GM12878 (cell line): ENCODE data around the gene DISC1. TPM values are rescaled to one million over a fixed set of nuclear protein-coding genes. Genes with fewer than 3 reads are reported as not detected.

Experiments used
- ATAC-seq: fragments of 200-7000 bp; cut with Tn5 transposase; 3 replicates; pipeline ENCODE4 v1.9.1; 2020; ENCODE audit warnings: mild to moderate bottlenecking, moderate library complexity
- BruUV-seq: library from RNA; stranded (reverse); fragments of 400-500 nt; replicated peaks from 2 replicates; lab custom pipeline; 2021; lab: Mats Ljungman, UMichigan
- CTCF ChIA-PET: fragments of 300-600 bp; sonication (Branson Sonifier 250); formaldehyde crosslinking; extraction: SDS; loops from one replicate; lab custom pipeline; 2021; ENCODE audit warnings: inconsistent platforms; lab: Yijun Ruan, JAX
- POLR2A ChIA-PET: fragments of 350-600 bp; formaldehyde crosslinking; extraction: SDS; loops from one replicate; lab custom pipeline; 2021; ENCODE audit warnings: inconsistent platforms; lab: Charles Lee
- RAD21 ChIA-PET: fragments of 300-600 bp; sonication (Branson Sonifier 250); formaldehyde crosslinking; loops from one replicate; lab custom pipeline; 2023; ENCODE audit warnings: antibody characterized with exemption; ENCODE audit not compliant: unreplicated experiment; lab: Charles Lee
- SMC1A ChIA-PET: fragments of 300-600 bp; sonication (Branson Sonifier 250); formaldehyde crosslinking; loops from one replicate; lab custom pipeline; 2023; ENCODE audit not compliant: unreplicated experiment, uncharacterized antibody; lab: Charles Lee
- DNase-seq: peaks from one replicate; pipeline ENCODE4 v3.0.0-alpha.2; 2011; ENCODE audit warnings: low read depth, low spot score
- FAIRE-seq: peaks from 3 replicates; lab custom pipeline; 2011; peaks lifted over from hg19 to GRCh38; lab: Jason Lieb, UNC
- H2AFZ ChIP-seq: 2 replicates; pipeline ENCODE4 v1.6.0; 2011; ENCODE audit warnings: low read depth, low read length, control low read depth; ENCODE audit not compliant: control insufficient read depth
- H3K27ac ChIP-seq: 2 replicates; pipeline ENCODE4 v1.5.1; 2011; ENCODE audit warnings: control low read depth; ENCODE audit not compliant: control insufficient read depth, insufficient read depth
- H3K27me3 ChIP-seq, 2 experiments: replicated peaks in 1 of 2; 2 replicates each; pipeline versions ENCODE4 v1.6.0 to v1.6.1; 2011; ENCODE audit warnings: low read length in 1 of 2; ENCODE audit not compliant: control insufficient read depth in 2 of 2, insufficient read depth in 2 of 2
- H3K36me3 ChIP-seq, 2 experiments: 2 replicates each; pipeline ENCODE4 v1.5.1; 2011; ENCODE audit warnings: low read length in 1 of 2; ENCODE audit not compliant: control insufficient read depth in 2 of 2, insufficient read depth in 2 of 2
- H3K4me1 ChIP-seq: 2 replicates; pipeline ENCODE4 v1.6.1; 2011; ENCODE audit warnings: mild to moderate bottlenecking, low read length, moderate library complexity, mixed read lengths; ENCODE audit not compliant: control insufficient read depth, insufficient read depth
- H3K4me2 ChIP-seq: 2 replicates; pipeline ENCODE4 v1.6.0; 2011; ENCODE audit warnings: control low read depth; ENCODE audit not compliant: control insufficient read depth, insufficient read depth
- H3K4me3 ChIP-seq: fragments of 200-600 bp; sonication (generic); 2 replicates; pipeline ENCODE4 v1.5.1; 2016
- H3K79me2 ChIP-seq: 2 replicates; pipeline ENCODE4 v1.6.0; 2011; ENCODE audit warnings: low read length; ENCODE audit not compliant: control insufficient read depth, insufficient read depth
- H3K9ac ChIP-seq: 2 replicates; pipeline ENCODE4 v1.8.0; 2011; ENCODE audit warnings: low read length, control low read depth, mixed read lengths; ENCODE audit not compliant: control insufficient read depth, insufficient read depth
- H3K9me3 ChIP-seq: replicated peaks from 3 replicates; pipeline ENCODE4 v1.5.1; 2011; ENCODE audit warnings: mild to moderate bottlenecking, low read length; ENCODE audit not compliant: control insufficient read depth, insufficient read depth
- H4K20me1 ChIP-seq: 2 replicates; pipeline ENCODE4 v1.6.0; 2011; ENCODE audit not compliant: control insufficient read depth, insufficient read depth
- ELK1 ChIP-seq: IDR thresholded peaks from 2 replicates; pipeline ENCODE4 v1.6.1; 2012; ENCODE audit warnings: low read depth, low read length, improper control_type of control experiment
- FOS ChIP-seq: IDR thresholded peaks from 3 replicates; pipeline ENCODE4 v1.6.1; 2011; ENCODE audit warnings: borderline replicate concordance; ENCODE audit not compliant: insufficient read length; ENCODE audit errors: extremely low read depth
- HSF1 ChIP-seq: fragments of 150-350 bp; IDR thresholded peaks from 2 replicates; pipeline ENCODE4 v1.6.1; 2014; ENCODE audit warnings: mild to moderate bottlenecking, low read depth, low read length
- IRF4 ChIP-seq: IDR thresholded peaks from 2 replicates; pipeline ENCODE4 v1.6.1; 2011; ENCODE audit warnings: low read depth, low read length
- JUNB ChIP-seq: IDR thresholded peaks from 2 replicates; pipeline ENCODE4 v1.6.1; 2016; ENCODE audit warnings: antibody characterized with exemption, mild to moderate bottlenecking
- NFYB ChIP-seq: IDR thresholded peaks from 2 replicates; pipeline ENCODE4 v1.6.1; 2011; ENCODE audit warnings: low read depth, mild to moderate bottlenecking, low read length, improper control_type of control experiment, moderate library complexity; ENCODE audit not compliant: insufficient read depth
- POLR2A ChIP-seq: IDR thresholded peaks from 2 replicates; pipeline ENCODE4 v1.6.1; 2011; ENCODE audit warnings: low read depth, mild to moderate bottlenecking, low read length
- POLR2AphosphoS5 ChIP-seq: IDR thresholded peaks from 2 replicates; pipeline ENCODE4 v1.6.1; 2011; ENCODE audit warnings: mild to moderate bottlenecking, low read length, inconsistent platforms
- RB1 ChIP-seq: fragments of 450-650 bp; formaldehyde crosslinking; IDR thresholded peaks from 2 replicates; pipeline ENCODE4 v1.6.1; 2017; ENCODE audit warnings: mild to moderate bottlenecking, borderline replicate concordance
- SMARCA5 ChIP-seq: fragments of 450-650 bp; IDR thresholded peaks from 2 replicates; pipeline ENCODE4 v1.6.1; 2017; ENCODE audit warnings: mild to moderate bottlenecking
- SRF ChIP-seq, 2 experiments: IDR thresholded peaks; 2 replicates each; pipeline ENCODE4 v1.6.1; 2011; ENCODE audit warnings: low read depth in 2 of 2, low read length in 2 of 2, mild to moderate bottlenecking in 1 of 2, moderate library complexity in 1 of 2
- SUPT20H ChIP-seq: IDR thresholded peaks from 2 replicates; pipeline ENCODE4 v1.6.1; 2011; ENCODE audit warnings: low read depth, mild to moderate bottlenecking, low read length, moderate library complexity, borderline replicate concordance; ENCODE audit not compliant: control insufficient read depth
- ZNF592 ChIP-seq: fragments of 450-650 bp; IDR thresholded peaks from 2 replicates; pipeline ENCODE4 v1.6.1; 2017; ENCODE audit warnings: mild to moderate bottlenecking, moderate library complexity
- WGBS: methylation state at CpG from one replicate; pipeline ENCODE4 v1.1.6; 2016; ENCODE audit warnings: low lambda C conversion rate; ENCODE audit not compliant: insufficient replicate concordance, insufficient coverage; ENCODE audit errors: missing lambda C conversion rate; 5-methylcytosine and 5-hydroxymethylcytosine counted together
- in situ Hi-C: fragments of 300-500 bp; cut with MboI; formaldehyde crosslinking; loops from 9 replicates; pipeline ENCODE4 v1.14.3; 2018; ENCODE audit warnings: mixed read lengths
- intact Hi-C: fragments of 100-400 bp; cut with micrococcal nuclease; formaldehyde crosslinking; loops from one replicate; pipeline ENCODE4 v1.14.2; 2022; ENCODE audit not compliant: unreplicated experiment
- polyA plus RNA-seq, 11 experiments: library from polyadenylated mRNA; depleted of rRNA in 4 of 11; unstranded in 6 of 11; stranded (reverse) in 5 of 11; fragments of >200 nt; fragmentation: Nextera tagmentation in 4 of 11; fragmentation: Illumina TruSeq in 1 of 11; extraction: Ambion mirVana in 4 of 11; extraction: Trizol in 1 of 11; gene quantifications; 1 replicate in 1 of 11; 2 replicates in 10 of 11; pipeline versions ENCODE4 v1.2.1 to v1.2.3, GENCODE V29; 2011 to 2016; ENCODE audit warnings: inconsistent platforms in 2 of 11, missing spikeins in 2 of 11, low read depth in 1 of 11
- total RNA-seq, 4 experiments: library from RNA; depleted of rRNA in 3 of 4; stranded (reverse); fragments of >200 nt in 3 of 4; fragmentation: Illumina TruSeq in 1 of 4; extraction: Trizol in 1 of 4; gene quantifications; 2 replicates each; pipeline versions ENCODE4 v1.2.1 to v1.2.3, GENCODE V29; 2013 to 2021

DISC1 gene
- total and polyA plus RNA-seq, 10 of the 15 experiments (the other 5 are each of a cell fraction or from before 2014, with no cell fraction given), result 0.05 to 0.72 (median 0.19) TPM; not detected in 1

GRCh38 chr1:231722356-231722755 is 95.8 kb downstream of the DISC1 start:
- ChIA-PET POLR2A (no interaction called here), RAD21 (no interaction called here), CTCF (no interaction called here), SMC1A (interaction anchor here (1.1 kb wide), 1 partner anchor 14 kb away, joined by 3 read pairs; no protein-coding TSS in a partner anchor)
- Histone ChIP-seq H3K4me3 (no peak overlapping the region), H3K36me3 (no peaks in the 10 kb centered on the region), H4K20me1 (no peaks in the 10 kb centered on the region), H3K27ac (no peak overlapping the region), H3K4me1 (no peaks in the 10 kb centered on the region), H3K9ac (no peak overlapping the region), H3K4me2 (no peak overlapping the region), H3K27me3 (no peaks in the 10 kb centered on the region), H3K79me2 (no peaks in the 10 kb centered on the region), H3K9me3 (no peaks in the 10 kb centered on the region), H2AFZ (no peak overlapping the region)
- no peak for TF ChIP-seq SUPT20H
- no peak for TF ChIP-seq HSF1
- TF ChIP-seq SMARCA5, result no peak
- TF ChIP-seq NFYB, result no peak
- TF ChIP-seq POLR2AphosphoS5, result no peak
- TF ChIP-seq RB1, result no peak
- no peak for TF ChIP-seq IRF4
- FAIRE-seq, result no peak
- no peak for ATAC-seq
- no TSS peak for BruUV-seq
- 29% methylated on average over 6 of the region's 6 CpGs for WGBS
- intact Hi-C loops (no loop called here), in situ Hi-C loops (no loop called here)
- no peak for DNase-seq

GRCh38 chr1:231723146-231723545 is 96.6 kb downstream of the DISC1 start:
- CTCF ChIA-PET, result no interaction called here
- Histone ChIP-seq H3K4me2 (no peak overlapping the region), H4K20me1 (no peaks in the 10 kb centered on the region), H2AFZ (no peak overlapping the region), H3K9me3 (no peaks in the 10 kb centered on the region), H3K9ac (no peak overlapping the region), H3K27ac (no peak overlapping the region), H3K36me3 (no peaks in the 10 kb centered on the region), H3K27me3 (no peaks in the 10 kb centered on the region), H3K79me2 (no peaks in the 10 kb centered on the region), H3K4me1 (no peaks in the 10 kb centered on the region), H3K4me3 (no peak overlapping the region)
- SMC1A ChIA-PET, result no interaction called here
- no TSS peak for BruUV-seq
- ATAC-seq (no peak), DNase-seq (no peak), FAIRE-seq (no peak)
- intact Hi-C loops, result no loop called here
- POLR2A ChIA-PET, result no interaction called here
- in situ Hi-C loops, result no loop called here
- RAD21 ChIA-PET, result no interaction called here
- WGBS, result 51% methylated on average over 7 of the region's 7 CpGs
- TF ChIP-seq FOS (no peak), SRF (IDR thresholded peaks at IDR 0.05; ENCODE audit: low read depth in 2 of 2, low read length in 2 of 2) (no peak), ELK1 (no peak), POLR2A (no peak), JUNB (no peak), ZNF592 (no peak)
